ENCODE measurements around the gene BEX3.

BEX3 gene

GRCh38 chrX:103361798-103362197 lies 14.5 kb upstream of the BEX3 start:
- Histone ChIP-seq H3K4me3 (ENCODE audit: low read length) (no peak overlapping the region), H3K79me2 (ENCODE audit: control insufficient read depth, low read length) (no peaks in the 10 kb centered on the region), H3K4me1 (ENCODE audit: control insufficient read depth, low read length) (no peaks in the 10 kb centered on the region), H3K4me2 (ENCODE audit: low read length) (no peak overlapping the region), H3K9me2 (replicated peaks; ENCODE audit: control insufficient read depth, low read length) (no peaks in the 10 kb centered on the region), H3K27me3 (ENCODE audit: control insufficient read depth, low read length) (peaks cover 7% of the 10 kb centered on the region; the same call in 1 of the 2 replicates), H3K36me3 (ENCODE audit: control insufficient read depth, low read length) (no peaks in the 10 kb centered on the region), H4K20me1 (ENCODE audit: control insufficient read depth, insufficient read depth, low read depth, low read length) (no peaks in the 10 kb centered on the region), H3K27ac (ENCODE audit: low read depth, low read length) (no peak overlapping the region), H3K9me3 (ENCODE audit: control insufficient read depth, insufficient read depth, low read length) (no peaks in the 10 kb centered on the region), H3F3A (ENCODE audit: control insufficient read depth, insufficient read depth) (no peaks in the 10 kb centered on the region)
- no peak for TF ChIP-seq EZH2phosphoT487 (IDR thresholded peaks at IDR 0.05; ENCODE audit: borderline replicate concordance, low read length)
- TF ChIP-seq, protein P1, sequence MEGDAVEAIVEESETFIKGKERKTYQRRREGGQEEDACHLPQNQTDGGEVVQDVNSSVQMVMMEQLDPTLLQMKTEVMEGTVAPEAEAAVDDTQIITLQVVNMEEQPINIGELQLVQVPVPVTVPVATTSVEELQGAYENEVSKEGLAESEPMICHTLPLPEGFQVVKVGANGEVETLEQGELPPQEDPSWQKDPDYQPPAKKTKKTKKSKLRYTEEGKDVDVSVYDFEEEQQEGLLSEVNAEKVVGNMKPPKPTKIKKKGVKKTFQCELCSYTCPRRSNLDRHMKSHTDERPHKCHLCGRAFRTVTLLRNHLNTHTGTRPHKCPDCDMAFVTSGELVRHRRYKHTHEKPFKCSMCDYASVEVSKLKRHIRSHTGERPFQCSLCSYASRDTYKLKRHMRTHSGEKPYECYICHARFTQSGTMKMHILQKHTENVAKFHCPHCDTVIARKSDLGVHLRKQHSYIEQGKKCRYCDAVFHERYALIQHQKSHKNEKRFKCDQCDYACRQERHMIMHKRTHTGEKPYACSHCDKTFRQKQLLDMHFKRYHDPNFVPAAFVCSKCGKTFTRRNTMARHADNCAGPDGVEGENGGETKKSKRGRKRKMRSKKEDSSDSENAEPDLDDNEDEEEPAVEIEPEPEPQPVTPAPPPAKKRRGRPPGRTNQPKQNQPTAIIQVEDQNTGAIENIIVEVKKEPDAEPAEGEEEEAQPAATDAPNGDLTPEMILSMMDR (IDR thresholded peaks at IDR 0.05; ENCODE audit: low read depth, low read length, poor library complexity, severe bottlenecking) = no peak

GRCh38 chrX:103362474-103362873 lies 13.9 kb upstream of the BEX3 start:
- Histone ChIP-seq H3K4me2 (ENCODE audit: low read length) (no peak overlapping the region), H3K27ac (ENCODE audit: low read depth, low read length) (no peak overlapping the region)

GRCh38 chrX:103363046-103363445 lies 13.3 kb upstream of the BEX3 start:
- no peak overlapping the region for H3K4me3 ChIP-seq (ENCODE audit: low read length)
- H3K79me2 ChIP-seq (ENCODE audit: control insufficient read depth, low read length) = no peaks in the 10 kb centered on the region
- H3K4me1 ChIP-seq (ENCODE audit: control insufficient read depth, low read length) = no peaks in the 10 kb centered on the region
- no peaks in the 10 kb centered on the region for H3K9me3 ChIP-seq (ENCODE audit: control insufficient read depth, insufficient read depth, low read length)
- no peaks in the 10 kb centered on the region for H3K27me3 ChIP-seq (ENCODE audit: control insufficient read depth, low read length)
- no peaks in the 10 kb centered on the region for H3F3A ChIP-seq (ENCODE audit: control insufficient read depth, insufficient read depth)
- no peak overlapping the region for H3K4me2 ChIP-seq (ENCODE audit: low read length)
- H3K36me3 ChIP-seq (ENCODE audit: control insufficient read depth, low read length) = no peaks in the 10 kb centered on the region
- no peaks in the 10 kb centered on the region for H3K9me2 ChIP-seq (replicated peaks; ENCODE audit: control insufficient read depth, low read length)
- H4K20me1 ChIP-seq (ENCODE audit: control insufficient read depth, insufficient read depth, low read depth, low read length) = no peaks in the 10 kb centered on the region
- H3K27ac ChIP-seq (ENCODE audit: low read depth, low read length) = no peak overlapping the region
- TF ChIP-seq, protein P1 (IDR thresholded peaks at IDR 0.05; ENCODE audit: low read depth, low read length, poor library complexity, severe bottlenecking) = no peak
- TF ChIP-seq EZH2phosphoT487 (IDR thresholded peaks at IDR 0.05; ENCODE audit: borderline replicate concordance, low read length) = no peak

More at GRCh38 chrX:103362474-103362873, 13.9 kb upstream of the BEX3 start:
- H3K9me2 ChIP-seq (replicated peaks; ENCODE audit: control insufficient read depth, low read length) = no peaks in the 10 kb centered on the region
- H3K79me2 ChIP-seq (ENCODE audit: control insufficient read depth, low read length) = no peaks in the 10 kb centered on the region
- H3K27me3 ChIP-seq (ENCODE audit: control insufficient read depth, low read length) = 0 out of 2 replicates have a peak, but pooled peaks cover 3% of the 10 kb centered on the region
- no peaks in the 10 kb centered on the region for H3K4me1 ChIP-seq (ENCODE audit: control insufficient read depth, low read length)
- no peaks in the 10 kb centered on the region for H3F3A ChIP-seq (ENCODE audit: control insufficient read depth, insufficient read depth)
- no peak for TF ChIP-seq EZH2phosphoT487 (IDR thresholded peaks at IDR 0.05; ENCODE audit: borderline replicate concordance, low read length)
- TF ChIP-seq, protein P1 (IDR thresholded peaks at IDR 0.05; ENCODE audit: low read depth, low read length, poor library complexity, severe bottlenecking) = no peak
- no peaks in the 10 kb centered on the region for H3K9me3 ChIP-seq (ENCODE audit: control insufficient read depth, insufficient read depth, low read length)
- no peak overlapping the region for H3K4me3 ChIP-seq (ENCODE audit: low read length)
- H4K20me1 ChIP-seq (ENCODE audit: control insufficient read depth, insufficient read depth, low read depth, low read length) = no peaks in the 10 kb centered on the region
- H3K36me3 ChIP-seq (ENCODE audit: control insufficient read depth, low read length) = no peaks in the 10 kb centered on the region
